Measurements from ENCODE around the gene PCNX2. TPM values are rescaled to one million over a fixed set of nuclear protein-coding genes. Genes with fewer than 3 reads are reported as not detected.

PCNX2 gene
- total RNA-seq, 2 experiments from 2014 or later = 46.4 to 49.4 TPM

GRCh38 chr1:233316473-233316872 lies 20.9 kb upstream of the PCNX2 start:
- H3K4me1 ChIP-seq (ENCODE audit: insufficient read depth, low read length) = no peaks in the 10 kb centered on the region
- H3K4me1 Mint-ChIP-seq (ENCODE audit: low read depth) = no peaks in the 10 kb centered on the region
- intact Hi-C loops (cut with DNase I, micrococcal nuclease) = no loop called here
- DNase-seq = no peak
- no peak overlapping the region for H3K27ac ChIP-seq (ENCODE audit: low read depth in 1 of 2, low read length in 2 of 2)
- no peak overlapping the region for H3K4me3 ChIP-seq (ENCODE audit: low read length)
- no peak for TF ChIP-seq CTCF (IDR thresholded peaks at IDR 0.05)
- peaks cover 0 to 4% of the 10 kb centered on the region in 2 experiments for H3K27me3 ChIP-seq (ENCODE audit: control insufficient read depth in 1 of 2, insufficient read depth in 2 of 2, low read length in 2 of 2)
- no peaks in the 10 kb centered on the region for H3K36me3 ChIP-seq (ENCODE audit: insufficient read depth, low read length)
- no peaks in the 10 kb centered on the region for H3K36me3 Mint-ChIP-seq (ENCODE audit: low read depth)
- no peak overlapping the region for H3K27ac Mint-ChIP-seq
- no peaks in the 10 kb centered on the region for H3K9me3 ChIP-seq (ENCODE audit: control insufficient read depth in 1 of 2, insufficient read depth in 1 of 2, low read length in 2 of 2)
- peaks cover 8% of the 10 kb centered on the region for H3K27me3 Mint-ChIP-seq
- ChIA-PET CTCF (interaction anchor here (0.8 kb wide), 1 partner anchor 12 kb away, joined by 5 read pairs; no protein-coding TSS in a partner anchor), POLR2A (no interaction called here)
- no peaks in the 10 kb centered on the region for H3K9me3 Mint-ChIP-seq
- no peak for ATAC-seq (ENCODE audit: poor library complexity)
- no peak overlapping the region for H3K4me3 Mint-ChIP-seq

GRCh38 chr1:233315718-233316301 lies 20.3 kb upstream of the PCNX2 start:
- CTCF ChIA-PET = interaction anchor here (0.8 kb wide), 1 partner anchor 11 kb away, joined by 5 read pairs; no protein-coding TSS in a partner anchor
- H3K27me3 Mint-ChIP-seq = peaks cover 8% of the 10 kb centered on the region
- intact Hi-C loops (cut with DNase I, micrococcal nuclease) = no loop called here
- Histone ChIP-seq H3K4me1 (ENCODE audit: insufficient read depth, low read length) (no peaks in the 10 kb centered on the region), H3K36me3 (ENCODE audit: insufficient read depth, low read length) (no peaks in the 10 kb centered on the region), H3K9me3 (ENCODE audit: control insufficient read depth in 1 of 2, insufficient read depth in 1 of 2, low read length in 2 of 2) (no peaks in the 10 kb centered on the region), H3K4me3 (ENCODE audit: low read length) (no peak overlapping the region), H3K27me3 (ENCODE audit: control insufficient read depth in 1 of 2, insufficient read depth in 2 of 2, low read length in 2 of 2) (peaks cover 0 to 4% of the 10 kb centered on the region in 2 experiments), H3K27ac (ENCODE audit: low read depth in 1 of 2, low read length in 2 of 2) (no peak overlapping the region)
- no peaks in the 10 kb centered on the region for H3K36me3 Mint-ChIP-seq (ENCODE audit: low read depth)
- POLR2A ChIA-PET = no interaction called here
- no peaks in the 10 kb centered on the region for H3K4me1 Mint-ChIP-seq (ENCODE audit: low read depth)
- no peaks in the 10 kb centered on the region for H3K9me3 Mint-ChIP-seq
- H3K27ac Mint-ChIP-seq = no peak overlapping the region
- no peak overlapping the region for H3K4me3 Mint-ChIP-seq
- DNase-seq (no peak), ATAC-seq (ENCODE audit: poor library complexity) (no peak)
- no peak for TF ChIP-seq CTCF (IDR thresholded peaks at IDR 0.05)

GRCh38 chr1:233313434-233314155 lies 18.1 kb upstream of the PCNX2 start:
- no peak for TF ChIP-seq CTCF (IDR thresholded peaks at IDR 0.05)
- no peaks in the 10 kb centered on the region for H3K27me3 Mint-ChIP-seq
- H3K27ac Mint-ChIP-seq = no peak overlapping the region
- ATAC-seq (ENCODE audit: poor library complexity) (no peak), DNase-seq (no peak)
- Histone ChIP-seq H3K9me3 (ENCODE audit: control insufficient read depth in 1 of 2, insufficient read depth in 1 of 2, low read length in 2 of 2) (no peaks in the 10 kb centered on the region), H3K4me1 (ENCODE audit: insufficient read depth, low read length) (no peaks in the 10 kb centered on the region), H3K27ac (ENCODE audit: low read depth in 1 of 2, low read length in 2 of 2) (no peak overlapping the region), H3K4me3 (ENCODE audit: low read length) (no peak overlapping the region), H3K36me3 (ENCODE audit: insufficient read depth, low read length) (no peaks in the 10 kb centered on the region), H3K27me3 (ENCODE audit: control insufficient read depth in 1 of 2, insufficient read depth in 2 of 2, low read length in 2 of 2) (peaks cover 0 to 4% of the 10 kb centered on the region in 2 experiments)
- intact Hi-C loops (cut with DNase I, micrococcal nuclease) = no loop called here
- H3K4me1 Mint-ChIP-seq (ENCODE audit: low read depth) = no peaks in the 10 kb centered on the region
- no peaks in the 10 kb centered on the region for H3K9me3 Mint-ChIP-seq
- no peak overlapping the region for H3K4me3 Mint-ChIP-seq
- CTCF ChIA-PET = no interaction called here
- POLR2A ChIA-PET = no interaction called here
- no peaks in the 10 kb centered on the region for H3K36me3 Mint-ChIP-seq (ENCODE audit: low read depth)
